Naive thymus-derived CD4-positive, alpha-beta T cell (primary cell): ENCODE measurements around the gene RUVBL2. TPM values are rescaled to one million over a fixed set of nuclear protein-coding genes. Genes with fewer than 3 reads are reported as not detected.
A peak's percentile ranks its signal among the peaks of the same experiment; 100 is the strongest.

Source experiments
- ATAC-seq: fragments of 150-1000 bp; cut with Tn5 transposase; 2 replicates; pipeline ENCODE4 v1.10.0; 2021; ENCODE audit warnings: mild to moderate bottlenecking, moderate library complexity
- CTCF ChIA-PET: fragments of 350-600 bp; sonication (Branson Sonifier 250); formaldehyde crosslinking; loops from one replicate; lab custom pipeline; 2021; ENCODE audit warnings: antibody characterized with exemption; lab: Charles Lee
- POLR2A ChIA-PET: fragments of 350-600 bp; sonication (Branson Sonifier 250); formaldehyde crosslinking; loops from one replicate; lab custom pipeline; 2021; ENCODE audit warnings: antibody characterized with exemption, inconsistent platforms; lab: Charles Lee
- DNase-seq, 9 donors: peaks; one replicate each; pipeline versions ENCODE4 v3.0.0 to v3.0.0-alpha.2; 2020 to 2022; ENCODE audit warnings: mixed read lengths in 1 of 9
- H3K27ac ChIP-seq: one replicate; pipeline ENCODE4 v1.7.0; 2013; ENCODE audit warnings: mild to moderate bottlenecking, low read depth, low read length, moderate library complexity
- H3K27me3 ChIP-seq, 2 donors: one replicate each; pipeline ENCODE4 v1.7.0; 2013; ENCODE audit warnings: low read length in 2 of 2, mild to moderate bottlenecking in 2 of 2, moderate library complexity in 2 of 2; ENCODE audit not compliant: control insufficient read depth in 2 of 2, insufficient read depth in 2 of 2
- H3K36me3 ChIP-seq, 3 experiments: 1 replicate in 2 of 3; 2 replicates in 1 of 3; pipeline ENCODE4 v1.7.0; 2013; ENCODE audit warnings: low read length in 3 of 3, mild to moderate bottlenecking in 3 of 3, moderate library complexity in 1 of 3; ENCODE audit not compliant: insufficient read depth in 3 of 3, control insufficient read depth in 2 of 3
- H3K4me1 ChIP-seq, 2 donors: one replicate each; pipeline ENCODE4 v1.7.0; 2013; ENCODE audit warnings: low read length in 2 of 2, mild to moderate bottlenecking in 2 of 2, moderate library complexity in 1 of 2; ENCODE audit not compliant: control insufficient read depth in 2 of 2, insufficient read depth in 2 of 2
- H3K4me3 ChIP-seq: 2 replicates; pipeline ENCODE4 v1.7.0; 2013; ENCODE audit warnings: mild to moderate bottlenecking, low read length
- H3K9me3 ChIP-seq, 3 experiments: 1 replicate in 2 of 3; 2 replicates in 1 of 3; pipeline ENCODE4 v1.7.0; 2013; ENCODE audit warnings: low read length in 3 of 3; ENCODE audit not compliant: control insufficient read depth in 2 of 3
- H3K27ac Mint-ChIP-seq, 9 donors: one replicate each; pipeline ENCODE4 v1.8.0; 2020 to 2022; ENCODE audit warnings: mixed read lengths in 9 of 9, mild to moderate bottlenecking in 8 of 9, moderate library complexity in 5 of 9, inconsistent platforms in 2 of 9
- H3K27me3 Mint-ChIP-seq, 5 donors: one replicate each; pipeline ENCODE4 v1.8.0; 2021 to 2022; ENCODE audit warnings: mixed read lengths in 5 of 5, mild to moderate bottlenecking in 1 of 5
- H3K36me3 Mint-ChIP-seq, 5 donors: one replicate each; pipeline ENCODE4 v1.8.0; 2020 to 2022; ENCODE audit warnings: mixed read lengths in 5 of 5, mild to moderate bottlenecking in 3 of 5, inconsistent platforms in 1 of 5
- H3K4me1 Mint-ChIP-seq, 7 donors: one replicate each; pipeline ENCODE4 v1.8.0; 2020 to 2022; ENCODE audit warnings: mixed read lengths in 7 of 7, mild to moderate bottlenecking in 3 of 7, inconsistent platforms in 1 of 7
- H3K4me3 Mint-ChIP-seq, 10 donors: one replicate each; pipeline ENCODE4 v1.8.0; 2020 to 2022; ENCODE audit warnings: mild to moderate bottlenecking in 10 of 10, mixed read lengths in 10 of 10, moderate library complexity in 6 of 10, inconsistent platforms in 2 of 10
- H3K9me3 Mint-ChIP-seq, 11 donors: one replicate each; pipeline ENCODE4 v1.8.0; 2020 to 2022; ENCODE audit warnings: mixed read lengths in 11 of 11, mild to moderate bottlenecking in 4 of 11, inconsistent platforms in 1 of 11, moderate library complexity in 1 of 11
- intact Hi-C, 2 donors: fragments of 100-400 bp; cut with micrococcal nuclease; formaldehyde crosslinking; loops; one replicate each; pipeline ENCODE4 v1.15.1; 2023
- polyA plus RNA-seq, 2 donors: library from polyadenylated mRNA; unstranded; fragments of 300-500 nt; fragmentation: Illumina TruSeq; gene quantifications; one replicate each; pipeline ENCODE4 v1.2.3, GENCODE V29; 2021
- total RNA-seq, 6 experiments: library from RNA in 5 of 6; stranded (reverse) in 5 of 6; gene quantifications; 1 replicate in 5 of 6; 2 replicates in 1 of 6; pipeline ENCODE4 v1.2.3 and lab custom pipeline; 2021 to 2026

The RUVBL2 gene
- total and polyA plus RNA-seq, 7 experiments from 2014 or later: 23.4 to 94.0 (median 32.0) TPM

GRCh38 chr19:49009828-49010227, 16.1 kb downstream of the RUVBL2 start:
- peaks cover 0 to 62% (median 3%) of the 10 kb centered on the region in 3 experiments for H3K36me3 ChIP-seq

GRCh38 chr19:49010453-49010852, 16.8 kb downstream of the RUVBL2 start:
- Mint-ChIP-seq H3K9me3 (no peaks in the 10 kb centered on the region), H3K27me3 (no peaks in the 10 kb centered on the region), H3K36me3 (peaks cover 0 to 16% (median 4%) of the 10 kb centered on the region in 5 donors), H3K4me1 (no peaks in the 10 kb centered on the region), H3K4me3 (no peak overlapping the region), H3K27ac (peak overlapping the region in 1 of 9 donors; percentile 51)
- Histone ChIP-seq H3K4me1 (no peaks in the 10 kb centered on the region), H3K27me3 (no peaks in the 10 kb centered on the region), H3K27ac (no peak overlapping the region), H3K4me3 (no peak overlapping the region), H3K9me3 (no peaks in the 10 kb centered on the region), H3K36me3 (peaks cover 0 to 62% (median 3%) of the 10 kb centered on the region in 3 experiments)
- ChIA-PET POLR2A (no interaction called here), CTCF (interaction anchor here (0.6 kb wide), 1 partner anchor 9 kb away, joined by 3 read pairs; no protein-coding TSS in a partner anchor)
- ATAC-seq (no peak), DNase-seq (no peak)
- intact Hi-C loops: no loop called here

More at GRCh38 chr19:49009828-49010227, 16.1 kb downstream of the RUVBL2 start:
- Mint-ChIP-seq H3K4me1 (no peaks in the 10 kb centered on the region), H3K36me3 (peaks cover 0 to 16% (median 4%) of the 10 kb centered on the region in 5 donors), H3K27ac (no peak overlapping the region), H3K4me3 (no peak overlapping the region), H3K9me3 (no peaks in the 10 kb centered on the region), H3K27me3 (no peaks in the 10 kb centered on the region)
- Histone ChIP-seq H3K27ac (no peak overlapping the region), H3K4me1 (no peaks in the 10 kb centered on the region), H3K27me3 (no peaks in the 10 kb centered on the region), H3K4me3 (no peak overlapping the region), H3K9me3 (no peaks in the 10 kb centered on the region)
- ChIA-PET CTCF (interaction anchor here (0.7 kb wide), 1 partner anchor 8 kb away, joined by 9 read pairs; no protein-coding TSS in a partner anchor), POLR2A (interaction anchor here (0.8 kb wide), 1 partner anchor 16 kb away, joined by 5 read pairs; the partner anchor contains the start of gene RUVBL2)
- intact Hi-C loops: no loop called here
- DNase-seq (no peak), ATAC-seq (no peak)

GRCh38 chr19:49011194-49011593, 17.5 kb downstream of the RUVBL2 start:
- intact Hi-C loops: no loop called here
- CTCF ChIA-PET: interaction anchor here (0.6 kb wide), 1 partner anchor 9 kb away, joined by 3 read pairs; no protein-coding TSS in a partner anchor
- Mint-ChIP-seq H3K36me3 (peaks cover 0 to 16% (median 4%) of the 10 kb centered on the region in 5 donors), H3K27me3 (no peaks in the 10 kb centered on the region), H3K4me3 (no peak overlapping the region), H3K9me3 (no peaks in the 10 kb centered on the region), H3K4me1 (no peaks in the 10 kb centered on the region), H3K27ac (no peak overlapping the region)
- ATAC-seq: no peak
- no peak for DNase-seq
- Histone ChIP-seq H3K27me3 (no peaks in the 10 kb centered on the region), H3K27ac (no peak overlapping the region), H3K4me1 (no peaks in the 10 kb centered on the region), H3K4me3 (no peak overlapping the region), H3K9me3 (no peaks in the 10 kb centered on the region), H3K36me3 (peaks cover 0 to 59% (median 3%) of the 10 kb centered on the region in 3 experiments)
- POLR2A ChIA-PET: no interaction called here

- ChIA-PET CTCF (no interaction called here), POLR2A (interaction anchor here (0.9 kb wide), 1 partner anchor 173 kb away, joined by 3 read pairs; no protein-coding TSS in a partner anchor)
- DNase-seq (no peak), ATAC-seq (no peak)
- intact Hi-C loops: no loop called here
- Histone ChIP-seq H3K4me3 (no peak overlapping the region), H3K36me3 (peaks cover 0 to 44% (median 0%) of the 10 kb centered on the region in 3 experiments), H3K4me1 (no peaks in the 10 kb centered on the region), H3K9me3 (no peaks in the 10 kb centered on the region), H3K27ac (no peak overlapping the region), H3K27me3 (no peaks in the 10 kb centered on the region)
- no peaks in the 10 kb centered on the region for H3K9me3 Mint-ChIP-seq
- peaks cover 0 to 15% (median 9%) of the 10 kb centered on the region in 7 donors for H3K4me1 Mint-ChIP-seq
- H3K27ac Mint-ChIP-seq: peak overlapping the region in 1 of 9 donors; percentile 67
- peaks cover 0 to 11% (median 3%) of the 10 kb centered on the region in 5 donors for H3K36me3 Mint-ChIP-seq
- peak overlapping the region in 1 of 10 donors; percentile 51 for H3K4me3 Mint-ChIP-seq
- peaks cover 0 to 10% (median 0%) of the 10 kb centered on the region in 5 donors for H3K27me3 Mint-ChIP-seq
These were observed 20.6 kb downstream of the RUVBL2 start for GRCh38 chr19:49014123-49014869.

GRCh38 chr19:49014870-49015255, 21.2 kb downstream of the RUVBL2 start:
- Histone ChIP-seq H3K4me3 (no peak overlapping the region), H3K27ac (no peak overlapping the region), H3K9me3 (no peaks in the 10 kb centered on the region), H3K27me3 (no peaks in the 10 kb centered on the region), H3K36me3 (peaks cover 0 to 38% (median 0%) of the 10 kb centered on the region in 3 experiments), H3K4me1 (no peaks in the 10 kb centered on the region)
- no peak for ATAC-seq
- CTCF ChIA-PET: interaction anchor here (1.1 kb wide), 1 partner anchor 14 kb away, joined by 3 read pairs; no protein-coding TSS in a partner anchor
- POLR2A ChIA-PET: interaction anchor here (0.9 kb wide), 1 partner anchor 173 kb away, joined by 3 read pairs; no protein-coding TSS in a partner anchor
- intact Hi-C loops: loop anchor here in 1 of 2 donors (5.0 kb wide), 1 partner anchor 132 kb away; no protein-coding TSS in a partner anchor
- H3K4me3 Mint-ChIP-seq: peak overlapping the region in 1 of 10 donors; percentile 7
- peaks cover 0 to 11% (median 3%) of the 10 kb centered on the region in 5 donors for H3K36me3 Mint-ChIP-seq
- peaks cover 0 to 11% (median 0%) of the 10 kb centered on the region in 5 donors for H3K27me3 Mint-ChIP-seq
- peaks cover 0 to 16% (median 12%) of the 10 kb centered on the region in 7 donors for H3K4me1 Mint-ChIP-seq
- no peak overlapping the region for H3K27ac Mint-ChIP-seq
- H3K9me3 Mint-ChIP-seq: no peaks in the 10 kb centered on the region
- DNase-seq: no peak

- DNase-seq (no peak), ATAC-seq (no peak)
- ChIA-PET CTCF (interaction anchor here (1.1 kb wide), 1 partner anchor 16 kb away, joined by 3 read pairs; no protein-coding TSS in a partner anchor), POLR2A (no interaction called here)
- no peaks in the 10 kb centered on the region for H3K27me3 ChIP-seq
- Mint-ChIP-seq H3K9me3 (no peaks in the 10 kb centered on the region), H3K4me1 (peaks cover 6 to 21% (median 18%) of the 10 kb centered on the region in 7 donors), H3K27ac (peak overlapping the region in 2 of 9 donors; percentile 22 to 45), H3K27me3 (peaks cover 0 to 20% (median 0%) of the 10 kb centered on the region in 5 donors), H3K36me3 (peaks cover 0 to 6% (median 0%) of the 10 kb centered on the region in 5 donors), H3K4me3 (peak overlapping the region in 3 of 10 donors; percentile 21 to 30 (median 21))
- H3K36me3 ChIP-seq: peaks cover 0 to 25% (median 0%) of the 10 kb centered on the region in 3 experiments
- H3K27ac ChIP-seq: no peak overlapping the region
- intact Hi-C loops: loop anchor here in 1 of 2 donors (5.0 kb wide), 1 partner anchor 131 kb away; no protein-coding TSS in a partner anchor
- peaks cover 0 to 4% of the 10 kb centered on the region in 2 donors for H3K4me1 ChIP-seq
- H3K9me3 ChIP-seq: no peaks in the 10 kb centered on the region
- H3K4me3 ChIP-seq: no peak overlapping the region
These were observed 22.6 kb downstream of the RUVBL2 start for GRCh38 chr19:49016067-49016839.
